DMS79 (cell line): ENCODE data around the gene PHLPP1.

Source experiments
- DNase-seq: peaks from one replicate; lab custom pipeline; 2025; lab: John Stamatoyannopoulos, UW

PHLPP1 gene

DNA sequence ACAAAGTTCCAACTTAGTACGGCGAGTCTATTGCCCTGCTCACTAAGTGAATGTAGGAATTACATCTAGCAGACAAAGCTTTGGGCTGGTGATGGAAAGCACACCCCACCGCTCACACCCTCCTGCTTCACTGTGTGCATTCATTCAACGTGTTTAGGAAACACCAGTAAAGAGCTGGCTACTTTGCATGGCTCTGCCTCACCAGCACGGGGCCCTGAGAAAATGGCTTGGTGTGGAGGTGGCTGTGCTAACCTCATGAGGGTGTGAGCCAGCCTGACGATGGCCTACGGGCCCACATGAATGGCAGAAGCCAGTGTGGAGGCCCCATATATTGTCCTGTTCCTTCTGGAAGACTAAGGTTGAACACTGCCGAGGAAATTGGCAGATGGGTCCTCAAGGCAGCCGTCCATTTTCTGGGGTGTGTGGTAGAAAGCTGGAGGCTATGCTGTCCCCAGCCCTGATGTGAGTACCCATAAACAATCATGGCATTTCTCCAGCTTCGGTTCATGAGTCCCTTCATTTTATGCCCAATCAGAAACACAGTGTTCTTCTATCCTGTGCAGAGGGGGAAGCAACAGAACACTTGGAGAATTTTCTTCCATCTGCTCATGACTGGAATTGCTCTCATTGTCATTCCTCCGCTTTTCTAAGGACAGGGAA, 269.4 kb downstream of the PHLPP1 start:
- no peak for DNase-seq

DNA sequence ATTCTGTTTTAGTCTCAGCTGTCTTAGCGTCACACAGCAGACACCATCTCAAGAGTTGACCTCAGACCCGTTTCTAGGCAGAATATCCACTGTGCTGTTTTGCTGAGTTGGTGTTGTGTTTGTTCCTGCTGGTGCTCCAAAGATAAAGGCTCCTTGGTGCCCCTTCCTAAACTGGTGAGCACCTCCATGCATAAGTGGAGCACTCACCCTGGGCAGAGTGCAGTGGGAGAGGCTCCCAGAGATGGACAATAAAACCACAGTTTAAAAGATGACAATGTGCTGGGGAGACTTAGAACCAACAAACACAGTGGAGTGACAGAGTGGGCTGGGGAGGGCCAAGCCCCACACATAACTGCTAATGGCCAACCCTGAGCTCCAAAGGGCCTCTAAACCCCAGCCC, 271.1 kb downstream of the PHLPP1 start:
- no peak for DNase-seq

DNA sequence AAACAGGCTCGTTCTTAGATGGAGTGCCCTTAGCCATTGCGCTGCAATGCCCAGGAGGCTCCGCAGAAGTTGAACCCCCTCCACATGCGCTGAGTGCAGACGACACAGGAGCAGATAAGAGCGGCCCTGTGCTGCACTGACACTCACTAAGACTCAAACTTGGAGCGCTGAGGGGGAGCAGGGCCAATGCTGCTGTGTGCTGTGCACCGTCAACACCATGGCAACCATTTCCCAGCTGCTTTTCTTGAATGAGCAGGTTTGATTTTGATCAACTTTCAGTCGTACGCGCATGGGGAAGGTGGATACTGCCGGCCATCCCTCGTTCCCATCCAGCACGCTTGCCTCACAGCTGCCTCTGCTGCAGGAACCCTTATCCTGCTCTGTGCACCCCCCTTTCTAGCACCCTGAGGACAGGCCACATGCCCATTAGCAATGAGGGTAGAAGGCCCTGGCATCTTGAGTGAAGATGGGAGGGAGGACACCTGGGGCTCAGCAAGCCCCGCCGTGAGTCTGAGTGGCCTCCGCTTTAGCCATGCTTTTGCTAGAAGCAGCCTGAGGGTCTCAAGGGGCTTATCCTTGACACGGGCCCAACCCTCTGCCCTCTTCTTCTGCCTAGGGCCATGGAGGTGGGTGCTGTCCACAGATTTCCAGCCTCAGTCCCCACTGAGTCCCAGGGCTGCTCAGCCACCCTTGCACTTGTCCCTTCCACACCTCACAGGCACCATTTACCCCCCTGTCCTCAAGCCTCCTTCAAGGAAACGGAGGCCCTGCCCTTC, 271.9 kb downstream of the PHLPP1 start:
- DNase-seq: no peak

DNA sequence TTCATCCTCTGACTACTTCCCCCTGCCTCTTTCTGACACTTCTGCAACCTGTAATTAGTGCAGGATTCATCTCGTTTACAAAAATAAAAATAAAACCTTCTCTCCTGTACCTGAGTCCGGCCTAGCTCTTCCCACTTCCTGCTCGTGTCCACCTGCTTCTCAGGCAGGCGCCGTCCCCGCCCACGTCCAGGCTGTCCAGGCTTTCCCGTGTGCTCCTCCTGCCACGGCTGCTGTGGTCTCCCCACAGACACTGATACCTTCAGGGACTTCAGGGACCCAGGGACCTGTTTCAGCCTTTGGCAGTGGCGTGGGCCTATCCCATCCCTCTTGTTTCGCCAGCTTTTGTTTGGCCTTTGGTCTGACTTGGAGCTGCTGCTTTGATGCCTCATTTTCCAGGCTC, 272.5 kb downstream of the PHLPP1 start:
- no peak for DNase-seq

DNA sequence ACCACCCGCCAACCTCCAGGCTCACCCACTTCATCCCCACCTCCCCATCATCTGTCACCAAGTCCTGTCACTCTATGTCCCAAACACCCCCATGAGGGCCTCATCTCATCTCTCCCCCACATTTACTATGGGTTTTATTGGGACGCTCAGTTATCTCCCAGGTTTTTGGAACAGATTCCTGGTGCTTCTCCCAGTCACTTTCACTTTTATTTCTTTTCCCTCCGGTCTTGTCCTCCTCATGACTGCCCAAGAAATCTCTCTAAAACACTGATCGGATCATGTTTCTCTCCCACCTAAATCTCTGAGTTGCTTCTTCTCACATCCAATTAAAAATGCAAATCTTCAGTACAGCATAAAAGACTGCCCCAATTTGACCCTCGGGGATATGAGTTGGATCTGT, 273.1 kb downstream of the PHLPP1 start:
- DNase-seq: no peak

- no peak for DNase-seq
These were observed 273.9 kb downstream of the PHLPP1 start for GRCh38 chr18:62989195-62989594.

DNA sequence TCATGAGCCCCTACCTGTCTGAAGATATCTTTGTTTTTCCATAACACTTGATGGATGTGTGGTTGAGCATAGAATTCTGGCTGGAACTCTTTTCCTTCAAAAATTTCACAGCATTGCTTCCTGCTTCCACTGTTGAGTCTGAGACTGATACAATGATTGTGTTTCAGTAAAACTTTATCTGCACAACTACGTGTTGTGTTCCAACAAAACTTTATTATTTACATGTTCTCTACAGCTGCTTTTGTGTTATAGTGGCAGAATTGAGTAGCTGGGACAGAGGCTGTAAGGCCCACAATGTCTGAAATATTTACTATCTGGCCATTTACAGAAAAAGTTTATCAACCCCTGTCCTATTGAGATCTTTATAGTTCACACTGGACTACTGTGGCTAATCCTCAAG, 275.3 kb downstream of the PHLPP1 start:
- DNase-seq: no peak

GRCh38 chr18:62991389-62991788, 276.0 kb downstream of the PHLPP1 start:
- DNase-seq: no peak

- DNase-seq: no peak
These were observed 276.6 kb downstream of the PHLPP1 start for GRCh38 chr18:62991959-62992358.

DNA sequence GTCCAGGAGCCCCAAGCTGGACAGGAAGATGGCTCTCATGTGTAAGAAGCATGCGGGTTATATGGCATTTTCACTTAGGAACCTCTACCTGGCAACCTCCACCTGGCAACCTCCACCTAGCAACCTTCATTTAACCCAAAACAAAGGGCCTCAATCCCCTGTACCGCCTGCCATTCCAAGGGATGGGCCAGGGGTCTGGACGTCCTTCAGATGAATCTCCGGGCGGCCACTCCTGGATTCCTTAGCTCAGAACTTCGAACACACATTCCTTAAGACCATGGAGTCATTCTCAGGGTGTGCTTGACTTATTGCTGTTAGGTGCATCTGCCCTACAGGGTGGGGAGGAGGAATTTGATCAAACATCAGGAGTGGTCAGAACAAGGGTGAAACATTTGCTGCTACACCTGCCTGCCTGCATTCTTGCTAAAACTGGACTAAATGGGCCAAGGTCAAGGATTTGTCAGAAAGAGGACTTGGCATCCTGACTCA, 277.6 kb downstream of the PHLPP1 start:
- no peak for DNase-seq

GRCh38 chr18:62996566-62996965, 281.2 kb downstream of the PHLPP1 start:
- DNase-seq: no peak

DNA sequence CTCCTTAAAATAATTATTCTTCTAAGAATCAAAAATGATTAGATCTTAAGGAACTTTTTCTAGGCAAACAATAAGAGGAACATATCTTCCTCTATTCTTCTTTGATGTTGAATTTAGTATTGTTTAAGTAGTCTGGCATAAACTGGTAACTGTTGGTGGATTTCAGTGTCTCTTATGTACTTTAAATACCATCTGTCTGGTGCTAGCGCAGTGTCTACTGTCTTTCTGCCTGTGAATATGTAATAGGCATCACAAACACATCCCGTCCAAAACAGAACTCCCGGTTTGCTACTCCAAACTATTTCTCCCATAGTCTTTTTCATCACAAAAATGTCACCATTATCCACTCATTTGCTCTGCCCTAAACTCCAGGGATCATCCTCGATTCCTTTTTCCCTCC, 281.7 kb downstream of the PHLPP1 start:
- no peak for DNase-seq

- DNase-seq: no peak
These were observed 283.1 kb downstream of the PHLPP1 start for GRCh38 chr18:62998443-62998842.

DNA sequence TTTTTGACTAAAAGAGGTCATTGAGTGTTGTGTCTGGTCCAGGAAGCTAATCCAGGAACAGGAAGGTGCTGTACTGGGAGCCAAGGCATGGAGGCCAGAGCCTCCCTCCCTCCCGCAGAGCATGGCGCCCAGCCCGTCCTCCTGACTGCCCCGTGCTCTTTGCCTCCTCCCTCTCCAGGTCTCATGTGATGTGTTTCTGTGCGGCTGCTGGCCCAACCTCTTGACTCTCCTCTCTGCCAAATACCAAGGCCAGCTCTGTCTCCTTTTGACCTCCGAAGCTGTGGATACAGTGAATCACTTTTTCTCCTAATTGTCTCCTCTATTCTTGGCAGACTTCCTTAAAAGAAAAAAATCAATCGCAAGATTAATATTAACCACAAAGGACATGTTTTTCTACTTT, 284.1 kb downstream of the PHLPP1 start:
- no peak for DNase-seq

GRCh38 chr18:62999921-63000320, 284.6 kb downstream of the PHLPP1 start:
- no peak for DNase-seq

DNA sequence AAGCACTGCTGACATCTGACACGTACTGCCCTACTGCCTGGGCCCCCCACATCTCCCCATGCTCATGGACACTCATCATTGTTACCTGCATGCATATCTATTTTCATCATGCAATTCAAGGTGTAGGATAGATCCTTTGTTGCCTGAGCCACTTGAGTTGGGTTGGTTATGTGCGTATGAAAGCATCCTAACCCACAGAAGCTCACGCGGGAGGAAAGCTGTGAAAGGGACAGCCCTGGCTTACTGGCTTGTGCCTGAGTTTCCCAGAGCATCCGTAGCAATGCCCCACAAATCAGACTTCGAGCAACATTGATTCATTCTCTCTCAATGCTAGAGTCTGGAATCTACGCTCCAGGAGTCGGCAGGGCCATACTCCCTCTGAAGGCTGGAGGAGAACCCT, 285.5 kb downstream of the PHLPP1 start:
- no peak for DNase-seq

GRCh38 chr18:63001861-63002260, 286.5 kb downstream of the PHLPP1 start:
- DNase-seq: no peak

GRCh38 chr18:63002305-63002704, 287.0 kb downstream of the PHLPP1 start:
- no peak for DNase-seq

DNA sequence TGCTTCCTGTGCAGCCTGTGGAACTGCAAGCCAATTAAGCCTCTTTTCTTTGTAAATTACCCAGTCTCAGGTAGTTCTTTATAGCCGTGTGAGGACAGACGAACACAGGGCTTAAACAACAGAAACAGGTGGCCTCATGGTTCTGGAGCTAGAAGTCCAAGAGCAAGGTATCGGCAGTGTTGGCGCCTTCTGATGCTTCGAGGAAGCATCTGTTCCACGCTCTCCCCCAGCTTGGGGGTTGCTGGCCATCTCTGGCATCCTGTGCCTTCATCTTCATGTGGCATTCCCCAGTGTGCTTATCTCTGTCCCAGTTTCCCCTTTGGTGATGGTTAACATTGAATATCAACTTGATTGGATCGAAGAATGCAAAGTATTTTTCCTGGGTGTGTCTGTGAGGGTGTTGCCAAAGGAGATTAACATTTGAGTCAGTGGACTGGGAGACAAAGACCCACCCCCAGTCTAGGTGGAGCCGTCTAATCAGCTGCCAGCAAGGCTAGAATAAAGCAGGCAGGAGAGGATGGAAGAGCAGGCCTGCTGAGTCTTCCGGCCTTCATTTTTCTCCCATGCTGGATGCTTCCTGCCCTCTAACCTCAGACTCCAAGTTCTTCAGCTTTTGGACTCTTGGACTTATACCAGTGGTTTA, 287.6 kb downstream of the PHLPP1 start:
- no peak for DNase-seq

DNA sequence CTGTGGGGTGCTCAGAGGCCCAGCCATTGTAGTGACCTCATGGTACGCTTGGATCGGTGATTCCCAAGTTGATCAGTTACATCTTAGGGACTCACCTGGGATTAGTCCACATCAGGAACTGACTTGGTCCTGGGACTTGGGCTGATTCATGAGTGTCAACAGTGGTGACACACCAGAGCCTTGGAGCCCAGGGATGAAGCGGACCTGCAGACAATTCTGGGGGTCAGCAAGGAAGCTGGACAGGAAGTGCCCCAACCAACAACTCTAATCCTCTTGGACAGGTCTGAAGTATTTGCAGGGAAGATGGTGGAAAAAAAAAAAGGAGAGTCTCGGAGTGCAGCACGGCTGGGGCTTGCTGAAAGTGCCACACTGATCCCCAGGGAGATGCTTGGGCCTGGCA, 288.6 kb downstream of the PHLPP1 start:
- DNase-seq: no peak

DNA sequence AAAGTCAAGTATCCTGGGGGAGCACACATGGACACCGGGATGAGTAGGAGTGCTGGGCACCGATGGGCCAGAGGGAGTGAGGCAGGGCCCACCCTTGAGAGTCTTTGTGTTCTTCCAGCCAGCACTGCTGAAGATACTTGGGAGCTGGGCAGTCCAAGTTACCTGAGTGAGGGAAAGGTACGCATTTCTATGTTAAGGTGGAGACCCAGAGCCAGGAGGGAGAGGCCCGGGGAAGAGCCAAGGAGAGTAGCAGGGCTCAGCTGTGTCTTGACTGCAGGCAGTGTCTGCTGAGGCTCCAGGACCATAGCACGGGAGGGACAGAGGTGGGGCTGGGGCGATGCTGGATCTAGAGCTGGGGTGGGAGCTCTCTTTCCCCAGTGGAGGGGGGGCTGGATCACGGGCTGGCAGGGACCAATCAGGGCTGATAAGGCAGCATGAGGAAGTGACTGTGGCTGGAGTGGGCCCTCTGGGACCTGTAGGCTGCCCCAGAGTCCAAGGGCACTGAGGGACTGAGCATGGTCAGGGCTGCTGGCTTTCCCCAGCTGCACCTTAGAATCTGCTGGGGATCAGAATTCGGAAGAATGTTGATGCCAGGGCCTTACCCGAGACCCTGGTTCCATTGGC, 289.2 kb downstream of the PHLPP1 start:
- no peak for DNase-seq

- DNase-seq: no peak
These were observed 290.0 kb downstream of the PHLPP1 start for GRCh38 chr18:63005306-63005705.

DNA sequence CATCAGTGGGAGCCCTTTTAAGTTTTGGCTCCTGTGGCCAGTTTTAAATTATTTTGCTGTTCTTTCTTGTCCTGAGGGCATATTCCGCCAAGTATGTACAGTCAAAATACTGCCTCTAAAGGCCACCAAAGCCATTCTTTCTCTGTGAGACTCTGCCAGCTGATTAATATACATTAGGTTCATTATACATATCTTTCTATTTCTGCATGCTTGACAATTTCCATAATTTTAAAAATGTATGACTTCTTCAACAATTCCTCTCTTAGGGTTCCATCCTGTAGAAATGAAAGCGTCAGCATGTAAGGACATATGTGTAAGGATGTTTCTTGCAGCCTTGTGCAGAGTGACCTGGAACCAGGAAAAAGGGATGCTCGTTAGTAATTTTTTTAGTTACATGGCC, 291.9 kb downstream of the PHLPP1 start:
- DNase-seq: no peak
